Body of pancreas (tissue), 4 donors: ENCODE data around the gene SLC35F5.

Experiments
- POLR2A ChIP-seq, 3 donors: fragments of 450-650 bp; IDR thresholded peaks; one replicate each; pipeline ENCODE4 v1.6.1; 2016; ENCODE audit warnings: antibody characterized with exemption in 3 of 3, mild to moderate bottlenecking in 2 of 3
- TF ChIP-seq, protein P1 (sequence below), 7 experiments: fragments of 450-650 bp in 4 of 7; fragments of 200-600 bp in 3 of 7; sonication (generic) in 3 of 7; IDR thresholded peaks; one replicate each; pipeline ENCODE4 v1.5.1; 2016 to 2019; ENCODE audit warnings: antibody characterized with exemption in 7 of 7

DNA sequence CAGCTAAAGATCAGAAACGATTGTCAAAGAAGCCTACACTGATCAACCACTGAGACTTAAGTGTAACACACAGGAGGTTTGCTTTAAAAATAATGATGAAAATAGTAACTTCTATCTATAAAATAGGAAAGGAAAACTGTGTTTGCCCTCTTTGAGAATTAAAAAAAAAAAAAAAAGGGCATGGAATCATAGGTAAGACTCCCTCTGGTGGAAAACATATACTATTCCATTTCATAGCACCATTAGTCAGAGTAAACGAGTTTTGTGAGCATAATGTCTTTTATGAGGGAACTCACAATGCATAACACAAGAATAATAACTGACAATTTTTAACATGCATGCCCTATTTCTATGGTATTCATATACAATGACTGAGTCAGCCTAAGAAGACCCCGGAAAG is 36.3 kb downstream of the SLC35F5 start:
- TF ChIP-seq, protein P1, sequence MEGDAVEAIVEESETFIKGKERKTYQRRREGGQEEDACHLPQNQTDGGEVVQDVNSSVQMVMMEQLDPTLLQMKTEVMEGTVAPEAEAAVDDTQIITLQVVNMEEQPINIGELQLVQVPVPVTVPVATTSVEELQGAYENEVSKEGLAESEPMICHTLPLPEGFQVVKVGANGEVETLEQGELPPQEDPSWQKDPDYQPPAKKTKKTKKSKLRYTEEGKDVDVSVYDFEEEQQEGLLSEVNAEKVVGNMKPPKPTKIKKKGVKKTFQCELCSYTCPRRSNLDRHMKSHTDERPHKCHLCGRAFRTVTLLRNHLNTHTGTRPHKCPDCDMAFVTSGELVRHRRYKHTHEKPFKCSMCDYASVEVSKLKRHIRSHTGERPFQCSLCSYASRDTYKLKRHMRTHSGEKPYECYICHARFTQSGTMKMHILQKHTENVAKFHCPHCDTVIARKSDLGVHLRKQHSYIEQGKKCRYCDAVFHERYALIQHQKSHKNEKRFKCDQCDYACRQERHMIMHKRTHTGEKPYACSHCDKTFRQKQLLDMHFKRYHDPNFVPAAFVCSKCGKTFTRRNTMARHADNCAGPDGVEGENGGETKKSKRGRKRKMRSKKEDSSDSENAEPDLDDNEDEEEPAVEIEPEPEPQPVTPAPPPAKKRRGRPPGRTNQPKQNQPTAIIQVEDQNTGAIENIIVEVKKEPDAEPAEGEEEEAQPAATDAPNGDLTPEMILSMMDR (IDR thresholded peaks at IDR 0.05) = peak in 6 of 7 experiments; percentile 17 to 34 (median 30)
- TF ChIP-seq POLR2A (IDR thresholded peaks at IDR 0.05) = no peak
